H1 (cell line): ENCODE measurements around the gene SCN7A. TPM values are rescaled to one million over a fixed set of nuclear protein-coding genes. Genes with fewer than 3 reads are reported as not detected.

ENCODE experiments used
- CTCF ChIA-PET: fragments of 300-600 bp; sonication (Branson Sonifier 250); formaldehyde crosslinking; loops from one replicate; lab custom pipeline; 2021; ENCODE audit not compliant: partially characterized antibody; lab: Charles Lee
- POLR2A ChIA-PET: fragments of 300-600 bp; sonication (Branson Sonifier 250); formaldehyde crosslinking; loops from one replicate; lab custom pipeline; 2021; ENCODE audit warnings: inconsistent platforms; ENCODE audit not compliant: partially characterized antibody; lab: Charles Lee
- DNase-seq, 2 experiments: peaks; one replicate each; pipeline versions ENCODE4 v3.0.0 to v3.0.0-alpha.2; 2010 to 2022; ENCODE audit warnings: low spot score in 2 of 2, low read depth in 1 of 2, mixed read lengths in 1 of 2
- FAIRE-seq: peaks from 2 replicates; lab custom pipeline; 2011; peaks lifted over from hg19 to GRCh38; lab: Jason Lieb, UNC
- H2AFZ ChIP-seq: 2 replicates; pipeline ENCODE4 v1.8.1; 2012; ENCODE audit warnings: low read length, inconsistent platforms
- H2AK5ac ChIP-seq: 2 replicates; pipeline ENCODE4 v1.6.1; 2013; ENCODE audit warnings: low read depth, low read length
- H2BK120ac ChIP-seq: replicated peaks from 2 replicates; pipeline ENCODE3; 2013; ENCODE audit warnings: low read depth, low read length, inconsistent platforms
- H2BK12ac ChIP-seq: 2 replicates; pipeline ENCODE4 v1.6.1; 2013; ENCODE audit warnings: low read depth, low read length
- H2BK15ac ChIP-seq: 2 replicates; pipeline ENCODE4 v1.6.1; 2013; ENCODE audit warnings: low read length
- H2BK20ac ChIP-seq: 2 replicates; pipeline ENCODE4 v1.6.1; 2013; ENCODE audit warnings: low read length
- H2BK5ac ChIP-seq: 2 replicates; pipeline ENCODE4 v1.6.1; 2013; ENCODE audit warnings: low read depth, low read length
- H3K14ac ChIP-seq: 2 replicates; pipeline ENCODE4 v1.6.1; 2013; ENCODE audit warnings: inconsistent platforms; ENCODE audit not compliant: insufficient read length
- H3K18ac ChIP-seq: 2 replicates; pipeline ENCODE4 v1.6.1; 2013; ENCODE audit warnings: low read length; ENCODE audit errors: extremely low read depth
- H3K23ac ChIP-seq: 2 replicates; pipeline ENCODE4 v1.6.1; 2013; ENCODE audit warnings: inconsistent platforms; ENCODE audit not compliant: insufficient read length
- H3K23me2 ChIP-seq: 2 replicates; pipeline ENCODE4 v1.6.1; 2013; ENCODE audit warnings: low read depth, low read length
- H3K27ac ChIP-seq: 2 replicates; pipeline ENCODE4 v1.6.1; 2011; ENCODE audit warnings: low read depth, low read length, inconsistent platforms
- H3K27me3 ChIP-seq, 4 experiments: replicated peaks in 1 of 4; 1 replicate in 1 of 4; 2 replicates in 3 of 4; pipeline versions ENCODE4 v1.6.1 to v1.8.1; 2011 to 2013; ENCODE audit warnings: low read length in 3 of 4, mild to moderate bottlenecking in 3 of 4, inconsistent platforms in 2 of 4, mixed read lengths in 2 of 4, moderate library complexity in 1 of 4; ENCODE audit not compliant: control insufficient read depth in 3 of 4, insufficient read depth in 3 of 4; ENCODE audit errors: extremely low read depth in 1 of 4
- H3K36me3 ChIP-seq, 4 experiments: 2 replicates each; pipeline versions ENCODE4 v1.6.1 to v1.8.1; 2011 to 2013; ENCODE audit warnings: mild to moderate bottlenecking in 4 of 4, low read length in 3 of 4, moderate library complexity in 2 of 4, control low read depth in 1 of 4, inconsistent platforms in 1 of 4; ENCODE audit not compliant: insufficient read depth in 4 of 4, control insufficient read depth in 2 of 4
- H3K4ac ChIP-seq: replicated peaks from 2 replicates; pipeline ENCODE3; 2013; ENCODE audit warnings: low read length, low read depth, mixed read lengths, inconsistent platforms; ENCODE audit not compliant: insufficient read length
- H3K4me1 ChIP-seq, 4 experiments: replicated peaks in 1 of 4; 1 replicate in 1 of 4; 2 replicates in 3 of 4; pipeline versions ENCODE4 v1.6.1 to v1.8.1; 2011 to 2013; ENCODE audit warnings: low read length in 3 of 4, inconsistent platforms in 2 of 4, mixed read lengths in 1 of 4; ENCODE audit not compliant: insufficient read depth in 4 of 4, control insufficient read depth in 3 of 4
- H3K4me2 ChIP-seq, 2 experiments: 2 replicates each; pipeline versions ENCODE4 v1.6.1 to v1.8.1; 2011 to 2013; ENCODE audit warnings: low read depth in 2 of 2, low read length in 2 of 2, control low read depth in 1 of 2, inconsistent platforms in 1 of 2, mild to moderate bottlenecking in 1 of 2; ENCODE audit not compliant: insufficient read depth in 1 of 2
- H3K4me3 ChIP-seq, 4 experiments: fragments of 200-600, 300-600 bp in 1 of 4; sonication (generic), shearing (Covaris generic), sonication (Bioruptor Twin) in 1 of 4; 2 replicates each; pipeline versions ENCODE4 v1.5.1 to v1.8.1; 2011 to 2016; ENCODE audit warnings: low read length in 4 of 4, low read depth in 3 of 4, control low read depth in 2 of 4, inconsistent platforms in 2 of 4, mild to moderate bottlenecking in 2 of 4, mixed read lengths in 1 of 4, moderate library complexity in 1 of 4; ENCODE audit not compliant: insufficient read depth in 2 of 4; ENCODE audit errors: extremely low read depth in 1 of 4
- H3K56ac ChIP-seq: replicated peaks from 2 replicates; pipeline ENCODE3; 2013; ENCODE audit warnings: low read depth, mild to moderate bottlenecking, mixed read lengths, low read length, inconsistent platforms; ENCODE audit not compliant: insufficient read length
- H3K79me1 ChIP-seq: 2 replicates; pipeline ENCODE4 v1.6.1; 2013; ENCODE audit warnings: low read depth, low read length, control low read depth
- H3K79me2 ChIP-seq, 2 experiments: 2 replicates each; pipeline versions ENCODE4 v1.6.1 to v1.8.1; 2012 to 2013; ENCODE audit warnings: low read length in 2 of 2, mild to moderate bottlenecking in 2 of 2, inconsistent platforms in 1 of 2; ENCODE audit not compliant: insufficient read depth in 2 of 2, control insufficient read depth in 1 of 2
- H3K9ac ChIP-seq, 4 experiments: replicated peaks in 1 of 4; 1 replicate in 1 of 4; 2 replicates in 3 of 4; pipeline versions ENCODE4 v1.6.1 to v1.8.1; 2011 to 2013; ENCODE audit warnings: low read depth in 3 of 4, low read length in 3 of 4, control low read depth in 2 of 4, mild to moderate bottlenecking in 2 of 4, moderate library complexity in 2 of 4, inconsistent platforms in 1 of 4; ENCODE audit errors: extremely low read depth in 1 of 4
- H3K9me3 ChIP-seq, 2 experiments: 2 replicates each; pipeline versions ENCODE4 v1.6.1 to v1.8.1; 2012 to 2013; ENCODE audit warnings: mild to moderate bottlenecking in 2 of 2, moderate library complexity in 2 of 2, control low read depth in 1 of 2, inconsistent platforms in 1 of 2, low read depth in 1 of 2, low read length in 1 of 2, mixed read lengths in 1 of 2; ENCODE audit not compliant: insufficient read depth in 2 of 2
- H4K20me1 ChIP-seq, 2 experiments: replicated peaks in 1 of 2; 2 replicates each; pipeline versions ENCODE3 to v1.8.1; 2011 to 2013; ENCODE audit warnings: inconsistent platforms in 2 of 2, low read length in 2 of 2, mild to moderate bottlenecking in 1 of 2; ENCODE audit not compliant: insufficient read depth in 2 of 2, control insufficient read depth in 1 of 2
- H4K5ac ChIP-seq: 2 replicates; pipeline ENCODE4 v1.6.1; 2013; ENCODE audit warnings: low read length, low read depth, mixed read lengths, inconsistent platforms; ENCODE audit not compliant: insufficient read length
- H4K8ac ChIP-seq: 2 replicates; pipeline ENCODE4 v1.8.0; 2013; ENCODE audit warnings: mild to moderate bottlenecking, moderate library complexity, low read length, inconsistent platforms; ENCODE audit not compliant: insufficient read depth; ENCODE audit errors: extremely low read depth
- H4K91ac ChIP-seq: replicated peaks from 2 replicates; pipeline ENCODE3; 2013; ENCODE audit warnings: low read length, mixed read lengths, inconsistent platforms; ENCODE audit not compliant: insufficient read length
- BACH1 ChIP-seq: IDR thresholded peaks from 2 replicates; pipeline ENCODE4 v1.6.1; 2012; ENCODE audit warnings: low read length, improper control_type of control experiment
- BRCA1 ChIP-seq: IDR thresholded peaks from 2 replicates; pipeline ENCODE4 v1.6.1; 2012; ENCODE audit warnings: low read depth, low read length, improper control_type of control experiment
- CHD2 ChIP-seq: IDR thresholded peaks from 2 replicates; pipeline ENCODE4 v1.6.1; 2012; ENCODE audit warnings: low read length, improper control_type of control experiment
- GTF2F1 ChIP-seq: IDR thresholded peaks from 2 replicates; pipeline ENCODE4 v1.6.1; 2012; ENCODE audit warnings: low read depth, low read length, improper control_type of control experiment, borderline replicate concordance
- NRF1 ChIP-seq: IDR thresholded peaks from 2 replicates; pipeline ENCODE4 v1.6.1; 2011; ENCODE audit warnings: mild to moderate bottlenecking, low read depth, low read length, improper control_type of control experiment
- RFX5 ChIP-seq: IDR thresholded peaks from 2 replicates; pipeline ENCODE4 v1.6.1; 2011; ENCODE audit warnings: low read depth, low read length, improper control_type of control experiment, borderline replicate concordance
- TAF7 ChIP-seq: optimal IDR thresholded peaks from 2 replicates; pipeline ENCODE3; 2011; ENCODE audit warnings: low read depth, mild to moderate bottlenecking, inconsistent platforms, low read length, moderate library complexity, borderline replicate concordance
- WGBS, 2 experiments: shearing (Covaris generic) in 1 of 2; methylation state at CpG; one replicate each; pipeline versions ENCODE4 v1.1.6 to v1.1.7; 2013 to 2015; ENCODE audit warnings: low lambda C conversion rate in 2 of 2, mixed read lengths in 2 of 2, inconsistent platforms in 1 of 2, low coverage in 1 of 2, missing lambda C conversion rate in 1 of 2; ENCODE audit not compliant: insufficient replicate concordance in 2 of 2, insufficient coverage in 1 of 2, insufficient read length in 1 of 2; ENCODE audit errors: extremely low coverage in 1 of 2, missing lambda C conversion rate in 1 of 2; 5-methylcytosine and 5-hydroxymethylcytosine counted together
- polyA plus RNA-seq, 7 experiments: library from polyadenylated mRNA; depleted of rRNA in 3 of 7; stranded (reverse) in 5 of 7; unstranded in 2 of 7; fragments of >200 nt in 5 of 7; fragments of 200-250 nt in 2 of 7; gene quantifications; 1 replicate in 5 of 7; 2 replicates in 1 of 7; 4 replicates in 1 of 7; pipeline versions ENCODE4 v1.2.1 to v1.2.3, GENCODE V29; 2011 to 2013; ENCODE audit warnings: missing spikeins in 2 of 7, mixed read lengths in 2 of 7
- total RNA-seq: library from RNA; stranded (reverse); fragmentation: NEBNext Ultra II Directional; extraction: Animal tissue kit (Norgen Biotek cat#: 25700); gene quantifications from 2 replicates; pipeline ENCODE4 v1.2.1, GENCODE V29; 2021

Gene SCN7A
- total and polyA plus RNA-seq, 2 of the 8 experiments (the other 6 are each of a cell fraction or from before 2014, with no cell fraction given), result 0.09 to 0.19 TPM

GRCh38 chr2:166433457-166433856 is 60.6 kb downstream of the SCN7A start:
- DNase-seq (no peak), FAIRE-seq (no peak)
- Histone ChIP-seq H2AFZ (no peak overlapping the region), H3K56ac (no peak overlapping the region), H3K14ac (no peak overlapping the region), H3K9me3 (peaks cover 0 to 4% of the 10 kb centered on the region in 2 experiments; a peak in 1 of 4 replicates), H4K8ac (no peak overlapping the region), H3K27ac (no peak overlapping the region), H3K4me3 (no peak overlapping the region), H3K4ac (no peak overlapping the region), H3K4me1 (peaks cover 0 to 5% (median 0%) of the 10 kb centered on the region in 4 experiments; a peak in 3 of 7 replicates), H4K91ac (no peak overlapping the region), H3K9ac (no peak overlapping the region), H3K4me2 (no peak overlapping the region), H2BK5ac (no peak overlapping the region), H3K79me2 (no peaks in the 10 kb centered on the region), H4K20me1 (no peaks in the 10 kb centered on the region), H2AK5ac (no peak overlapping the region), H3K36me3 (no peaks in the 10 kb centered on the region), H3K23ac (no peak overlapping the region), H2BK12ac (no peak overlapping the region), H2BK15ac (no peak overlapping the region), H4K5ac (no peak overlapping the region), H3K27me3 (no peaks in the 10 kb centered on the region), H3K23me2 (no peaks in the 10 kb centered on the region), H2BK20ac (no peak overlapping the region), H2BK120ac (no peak overlapping the region), H3K79me1 (no peaks in the 10 kb centered on the region), H3K18ac (no peak overlapping the region)
- POLR2A ChIA-PET, result no interaction called here
- 96% methylated on average over 1 of the region's 1 CpG; no CpG with 5 or more reads in 1 of the 2 experiments for WGBS, 2 experiments
- no peak for TF ChIP-seq RFX5
- TF ChIP-seq CHD2, result no peak
- TF ChIP-seq BRCA1, result no peak
- no peak for TF ChIP-seq GTF2F1
- no peak for TF ChIP-seq TAF7
- TF ChIP-seq NRF1, result no peak
- no peak for TF ChIP-seq BACH1
- CTCF ChIA-PET, result interaction anchor here (0.6 to 1.9 kb wide), 4 partner anchors 12 to 152 kb away, joined by 3 to 9 read pairs (median 4); no protein-coding TSS in a partner anchor
